ENCODE measurements around the gene GNAI3.

- no peak for TF ChIP-seq CTCF (IDR thresholded peaks at IDR 0.05; ENCODE audit: low read depth, low read length, poor library complexity, severe bottlenecking)
- no peak for TF ChIP-seq EZH2phosphoT487 (IDR thresholded peaks at IDR 0.05; ENCODE audit: borderline replicate concordance, low read length)
Observed at GRCh38 chr1:109569323-109569722, 20.9 kb downstream of the GNAI3 start.
